ENCODE results near the gene GPRC5C. TPM values are rescaled to one million over a fixed set of nuclear protein-coding genes. Genes with fewer than 3 reads are reported as not detected.

The GPRC5C gene
- total and polyA plus RNA-seq, 9 of the 15 experiments (the other 6 are each of a cell fraction or from before 2014, with no cell fraction given) = 0.28 to 9.0 (median 4.1) TPM

DNA sequence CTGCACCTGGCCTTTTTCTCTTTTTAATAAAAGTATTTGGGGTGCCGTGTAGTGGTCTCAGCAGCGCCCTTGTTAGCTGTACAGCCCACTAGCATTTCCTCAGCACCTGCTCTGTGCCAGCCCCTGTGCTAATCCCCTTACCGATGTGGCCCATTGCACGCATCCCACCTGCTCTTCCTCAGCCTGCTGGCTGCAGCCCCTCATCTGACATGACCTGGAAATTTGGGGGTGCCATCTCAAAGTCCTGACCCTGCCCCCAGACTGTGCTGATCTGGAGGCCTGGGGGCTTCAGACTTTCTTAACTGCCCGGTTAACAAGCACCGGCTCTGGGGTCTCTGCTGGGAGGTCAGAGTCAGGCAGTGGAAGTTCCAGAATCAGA, 10.4 kb downstream of the GPRC5C start:
- Histone ChIP-seq H3K4me1 (replicated peaks in 1 of 2; ENCODE audit: control insufficient read depth in 2 of 2, insufficient read depth in 2 of 2, low read length in 2 of 2) (peaks cover 7 to 30% of the 10 kb centered on the region in 2 experiments; a peak in 3 of 5 replicates), H3K4me3 (no peak overlapping the region), H3K4me2 (ENCODE audit: insufficient read depth, low read length) (no peak overlapping the region), H3K27ac (ENCODE audit: extremely low read depth, low read depth, low read length) (no peak overlapping the region), H3K9me3 (replicated peaks; ENCODE audit: control insufficient read depth, insufficient read depth, low read depth, low read length) (peaks cover 2% of the 10 kb centered on the region; the same call in 1 of the 2 replicates), H3K27me3 (ENCODE audit: control insufficient read depth in 2 of 2, insufficient read depth in 2 of 2, low read length in 2 of 2) (peaks cover 11 to 28% of the 10 kb centered on the region in 2 experiments; a peak in 4 of 5 replicates), H3K36me3 (ENCODE audit: control insufficient read depth, insufficient read depth, low read length) (no peaks in the 10 kb centered on the region), H3K9me1 (ENCODE audit: control insufficient read depth, insufficient read depth, low read length) (no peaks in the 10 kb centered on the region), H2AFZ (ENCODE audit: low read depth, low read length) (no peak overlapping the region), H3K9ac (ENCODE audit: insufficient read depth in 1 of 2, low read depth in 2 of 2, low read length in 2 of 2) (no peak overlapping the region), H4K20me1 (replicated peaks; ENCODE audit: control insufficient read depth, insufficient read depth, low read length) (no peaks in the 10 kb centered on the region), H3K79me2 (ENCODE audit: control insufficient read depth, insufficient read depth, low read length) (no peaks in the 10 kb centered on the region)
- intact Hi-C loops (cut with micrococcal nuclease) (no loop called here), in situ Hi-C loops (cut with MboI) (no loop called here)
- TF ChIP-seq GABPB1 (CRISPR knock-in tag; IDR thresholded peaks at IDR 0.05) (no peak), ZBTB1 (CRISPR knock-in tag; IDR thresholded peaks at IDR 0.05; ENCODE audit: borderline replicate concordance, low read depth) (no peak), HDAC2 (IDR thresholded peaks at IDR 0.05) (no peak), SAFB2 (IDR thresholded peaks at IDR 0.05; ENCODE audit: borderline replicate concordance, low read depth, low read length, severe bottlenecking) (no peak), ZNF695 (CRISPR knock-in tag; IDR thresholded peaks at IDR 0.05) (no peak), BCL6 (CRISPR knock-in tag; IDR thresholded peaks at IDR 0.05) (no peak)
- FAIRE-seq (no peak), DNase-seq (ENCODE audit: extremely low read depth in 1 of 4, low spot score in 3 of 4) (no peak), ATAC-seq (no peak)
- 41% methylated on average over 6 of the region's 6 CpGs for WGBS (ENCODE audit: insufficient coverage, low coverage, missing lambda C conversion rate)
- ChIA-PET CTCF (ENCODE audit: low intra/inter-chr PET ratio) (no interaction called here), POLR2A (interaction anchor here (0.6 to 1.2 kb wide), 2 partner anchors 17 to 35 kb away, joined by 3 read pairs; no protein-coding TSS in a partner anchor)
- no TSS peak for BruUV-seq (replicated peaks)
